Mesendoderm (in vitro differentiated cells): ENCODE data around the gene CHRD.

Source experiments
- DNase-seq: peaks from one replicate; pipeline ENCODE4 v3.0.0; 2013
- H2AK5ac ChIP-seq: 2 replicates; pipeline ENCODE4 v1.6.1; 2013; ENCODE audit warnings: low read length, inconsistent platforms
- H2BK120ac ChIP-seq: 2 replicates; pipeline ENCODE4 v1.6.1; 2013; ENCODE audit warnings: low read depth, mild to moderate bottlenecking, low read length, moderate library complexity, mixed read lengths
- H2BK15ac ChIP-seq: replicated peaks from 2 replicates; pipeline ENCODE4 v1.6.1; 2013; ENCODE audit warnings: low read depth, mild to moderate bottlenecking, moderate library complexity
- H2BK5ac ChIP-seq: 2 replicates; pipeline ENCODE4 v1.6.1; 2013; ENCODE audit warnings: low read length, inconsistent platforms
- H3K18ac ChIP-seq: 2 replicates; pipeline ENCODE4 v1.6.1; 2013; ENCODE audit warnings: mild to moderate bottlenecking, low read length, mixed read lengths
- H3K23ac ChIP-seq: one replicate; pipeline ENCODE4 v1.6.1; 2013; ENCODE audit warnings: low read length
- H3K27ac ChIP-seq: 2 replicates; pipeline ENCODE4 v1.5.1; 2013; ENCODE audit warnings: low read depth, mild to moderate bottlenecking, inconsistent platforms, low read length, moderate library complexity
- H3K27me3 ChIP-seq: 2 replicates; pipeline ENCODE4 v1.6.1; 2013; ENCODE audit warnings: low read length, control low read depth, mild to moderate bottlenecking, inconsistent platforms; ENCODE audit not compliant: insufficient read depth, poor library complexity
- H3K36me3 ChIP-seq: 2 replicates; pipeline ENCODE4 v1.6.1; 2013; ENCODE audit warnings: low read length, inconsistent platforms; ENCODE audit not compliant: control insufficient read depth, insufficient read depth
- H3K4ac ChIP-seq: one replicate; pipeline ENCODE4 v1.6.1; 2013; ENCODE audit warnings: low read depth, mild to moderate bottlenecking, low read length, moderate library complexity
- H3K4me1 ChIP-seq: 2 replicates; pipeline ENCODE4 v1.6.1; 2013; ENCODE audit warnings: low read depth, low read length, inconsistent platforms; ENCODE audit not compliant: control insufficient read depth
- H3K4me2 ChIP-seq: 2 replicates; pipeline ENCODE4 v1.6.1; 2013; ENCODE audit warnings: low read length
- H3K4me3 ChIP-seq: 2 replicates; pipeline ENCODE4 v1.5.1; 2013; ENCODE audit warnings: mild to moderate bottlenecking, low read length
- H3K56ac ChIP-seq: one replicate; pipeline ENCODE4 v1.6.1; 2013; ENCODE audit warnings: low read length
- H3K79me1 ChIP-seq: 2 replicates; pipeline ENCODE4 v1.6.1; 2013; ENCODE audit warnings: low read length, inconsistent platforms
- H3K79me2 ChIP-seq: 2 replicates; pipeline ENCODE4 v1.6.1; 2013; ENCODE audit warnings: mild to moderate bottlenecking, low read length; ENCODE audit not compliant: control insufficient read depth, insufficient read depth
- H3K9ac ChIP-seq: 2 replicates; pipeline ENCODE4 v1.6.1; 2013; ENCODE audit warnings: low read length, inconsistent platforms
- H4K5ac ChIP-seq: one replicate; pipeline ENCODE4 v1.6.1; 2013; ENCODE audit warnings: low read length
- H4K8ac ChIP-seq: one replicate; pipeline ENCODE4 v1.6.1; 2013; ENCODE audit warnings: low read depth, mild to moderate bottlenecking, control low read depth, low read length, moderate library complexity
- WGBS: extraction: QIAGEN DNeasy Blood & Tissue Kit; methylation state at CpG from one replicate; pipeline ENCODE4 v1.1.7; 2013; ENCODE audit warnings: low lambda C conversion rate, missing lambda C conversion rate; ENCODE audit not compliant: insufficient coverage; ENCODE audit errors: extremely low coverage; 5-methylcytosine and 5-hydroxymethylcytosine counted together

Gene CHRD

DNA sequence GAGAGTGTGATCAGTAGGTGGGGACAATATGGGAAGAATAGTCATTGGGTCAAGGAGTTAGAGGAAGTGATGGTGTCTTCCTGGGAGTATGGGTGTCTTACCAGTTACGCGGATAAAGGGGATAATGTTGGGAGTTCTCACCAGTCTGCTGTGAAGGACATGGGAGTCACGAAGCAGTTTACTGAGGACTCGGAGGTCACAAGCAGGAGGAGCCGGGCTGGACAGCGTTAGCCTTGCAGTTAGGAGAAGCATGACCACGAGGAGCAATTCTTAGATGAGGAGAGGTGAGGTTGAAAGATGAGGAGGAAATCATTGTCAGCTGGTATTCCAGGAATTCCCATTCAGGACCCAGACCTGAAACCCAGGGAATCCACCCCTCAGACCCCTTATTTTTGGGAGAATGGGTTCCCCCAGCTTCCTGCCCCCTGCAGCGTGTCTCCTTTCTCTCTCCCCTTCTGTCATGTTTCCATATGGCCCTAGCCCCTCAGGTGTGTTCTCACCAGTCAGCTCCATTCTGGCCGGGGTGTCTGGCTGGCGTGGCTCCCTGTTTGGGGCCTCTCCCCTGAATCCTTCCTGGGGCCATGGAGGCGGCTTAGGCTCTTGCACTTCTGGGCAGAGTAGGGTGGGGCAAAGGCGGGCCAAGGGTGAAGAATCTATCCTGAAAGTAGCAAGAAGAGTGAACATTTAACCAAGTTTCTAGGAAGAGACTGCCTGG lies 4.0 kb upstream of the CHRD start:
- Histone ChIP-seq H3K4me1 (peaks cover 7% of the 10 kb centered on the region), H3K27me3 (peaks cover 4% of the 10 kb centered on the region), H3K4me2 (no peak overlapping the region), H3K79me1 (no peaks in the 10 kb centered on the region), H2BK5ac (no peak overlapping the region), H3K4me3 (no peak overlapping the region), H3K9ac (no peak overlapping the region), H3K56ac (peak overlapping the region; percentile 5), H4K5ac (no peak overlapping the region), H4K8ac (no peak overlapping the region), H2AK5ac (no peak overlapping the region), H2BK15ac (no peak overlapping the region), H3K23ac (no peak overlapping the region), H3K18ac (no peak overlapping the region), H3K27ac (no peak overlapping the region), H3K79me2 (no peaks in the 10 kb centered on the region), H2BK120ac (no peak overlapping the region), H3K4ac (no peak overlapping the region), H3K36me3 (no peaks in the 10 kb centered on the region)
- DNase-seq = no peak
- no CpG with 5 or more reads among the region's 12 CpGs for WGBS

GRCh38 chr3:184377374-184377773 lies 2.5 kb upstream of the CHRD start:
- Histone ChIP-seq H3K79me2 (no peaks in the 10 kb centered on the region), H3K56ac (no peak overlapping the region), H3K18ac (no peak overlapping the region), H3K23ac (no peak overlapping the region), H3K4me1 (peaks cover 7% of the 10 kb centered on the region), H2AK5ac (no peak overlapping the region), H3K27me3 (peaks cover 8% of the 10 kb centered on the region), H3K4me3 (no peak overlapping the region), H3K4me2 (no peak overlapping the region), H3K4ac (no peak overlapping the region), H4K8ac (no peak overlapping the region), H3K27ac (no peak overlapping the region), H2BK120ac (no peak overlapping the region), H4K5ac (no peak overlapping the region), H2BK5ac (no peak overlapping the region), H2BK15ac (no peak overlapping the region), H3K36me3 (no peaks in the 10 kb centered on the region), H3K79me1 (no peaks in the 10 kb centered on the region), H3K9ac (peak overlapping the region; percentile 1)
- no CpG with 5 or more reads among the region's 5 CpGs for WGBS
- no peak for DNase-seq

GRCh38 chr3:184377882-184378445 lies 1.9 kb upstream of the CHRD start, which contains the start of gene THPO:
Gene THPO, minus strand, starts transcription at chr3:184378207. Its CDS starts 1,948 bp downstream, at chr3:184376259.
- no peaks in the 10 kb centered on the region for H3K79me1 ChIP-seq
- H3K27ac ChIP-seq = no peak within 1 kb of the TSS
- H3K27me3 ChIP-seq = peaks cover 8% of the 10 kb centered on the region
- DNase-seq = peak; percentile 52
- no peak within 1 kb of the TSS for H2BK120ac ChIP-seq
- no CpG with 5 or more reads among the region's 7 CpGs for WGBS
- no peak within 1 kb of the TSS for H3K18ac ChIP-seq
- H2BK5ac ChIP-seq = no peak within 1 kb of the TSS
- H3K9ac ChIP-seq = peak within 1 kb of the TSS; percentile 1
- no peak within 1 kb of the TSS for H3K4me2 ChIP-seq
- H3K79me2 ChIP-seq = no peaks in the 10 kb centered on the region
- no peak within 1 kb of the TSS for H3K4ac ChIP-seq
- no peaks in the 10 kb centered on the region for H3K36me3 ChIP-seq
- no peak within 1 kb of the TSS for H3K23ac ChIP-seq
- no peak within 1 kb of the TSS for H2BK15ac ChIP-seq
- H4K5ac ChIP-seq = no peak within 1 kb of the TSS
- H3K56ac ChIP-seq = peak within 1 kb of the TSS; percentile 74
- H4K8ac ChIP-seq = no peak within 1 kb of the TSS
- peaks cover 7% of the 10 kb centered on the region for H3K4me1 ChIP-seq
- H3K4me3 ChIP-seq = no peak within 1 kb of the TSS
- H2AK5ac ChIP-seq = peak within 1 kb of the TSS; percentile 43

DNA sequence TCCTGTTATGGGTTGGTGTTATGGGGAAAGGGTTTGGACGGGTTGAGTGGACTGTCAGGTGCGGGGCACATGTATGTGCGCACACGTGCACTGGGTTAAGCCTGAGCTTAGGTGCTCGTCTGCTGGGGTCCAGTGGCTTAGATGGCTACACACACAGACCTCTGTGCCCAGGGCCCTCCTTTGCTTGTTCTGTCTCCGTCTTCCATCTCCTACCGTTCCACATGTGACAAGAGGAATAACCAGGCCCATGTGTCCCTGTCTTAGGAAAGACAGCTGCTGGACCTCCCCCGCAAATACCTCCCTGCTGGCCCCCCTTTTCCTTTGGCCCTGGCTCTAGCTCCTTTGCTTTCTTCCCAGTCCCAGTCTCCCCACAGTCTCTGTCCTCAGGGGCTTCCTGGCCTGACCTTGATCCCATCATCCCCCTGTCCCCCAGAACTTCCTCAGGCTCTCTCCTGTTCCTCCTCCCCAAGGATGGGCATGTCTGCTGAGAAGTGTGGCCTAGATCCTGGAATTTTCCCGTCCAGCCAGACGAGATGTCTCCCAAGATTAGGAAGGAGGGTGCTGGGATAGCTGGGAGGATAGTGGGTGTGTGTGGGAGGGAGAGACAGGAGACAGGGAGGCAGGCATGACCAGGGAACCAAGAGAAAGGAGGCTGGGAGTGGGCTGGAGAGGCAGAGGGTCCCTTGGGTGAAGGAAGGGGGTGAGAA lies 1.1 kb upstream of the CHRD start:
- DNase-seq = no peak
- Histone ChIP-seq H3K36me3 (no peaks in the 10 kb centered on the region), H3K4me3 (no peak overlapping the region), H2BK5ac (no peak overlapping the region), H2BK15ac (no peak overlapping the region), H4K8ac (no peak overlapping the region), H2BK120ac (no peak overlapping the region), H3K18ac (no peak overlapping the region), H3K27me3 (peaks cover 8% of the 10 kb centered on the region), H3K9ac (no peak overlapping the region), H3K79me2 (no peaks in the 10 kb centered on the region), H3K27ac (no peak overlapping the region), H3K79me1 (no peaks in the 10 kb centered on the region), H3K56ac (peak overlapping the region; percentile 74), H2AK5ac (peak overlapping the region; percentile 43), H3K4me1 (peaks cover 7% of the 10 kb centered on the region), H3K4me2 (peak overlapping the region; percentile 57), H3K4ac (no peak overlapping the region), H4K5ac (no peak overlapping the region), H3K23ac (no peak overlapping the region)
- no CpG with 5 or more reads among the region's 10 CpGs for WGBS

- H3K4me2 ChIP-seq = peak overlapping the region; percentile 92
- H3K27me3 ChIP-seq = peaks cover 8% of the 10 kb centered on the region
- no peak overlapping the region for H3K4ac ChIP-seq
- H3K23ac ChIP-seq = no peak overlapping the region
- no peak overlapping the region for H2BK15ac ChIP-seq
- H3K18ac ChIP-seq = peak overlapping the region; percentile 89
- H3K36me3 ChIP-seq = no peaks in the 10 kb centered on the region
- peak overlapping the region; percentile 34 for H3K9ac ChIP-seq
- H4K5ac ChIP-seq = no peak overlapping the region
- no peak overlapping the region for H2AK5ac ChIP-seq
- H3K4me3 ChIP-seq = peak overlapping the region; percentile 34
- H2BK120ac ChIP-seq = no peak overlapping the region
- no peaks in the 10 kb centered on the region for H3K79me2 ChIP-seq
- WGBS = no CpG with 5 or more reads among the region's 62 CpGs
- no peak overlapping the region for H4K8ac ChIP-seq
- H2BK5ac ChIP-seq = no peak overlapping the region
- H3K56ac ChIP-seq = peak overlapping the region; percentile 60
- H3K27ac ChIP-seq = no peak overlapping the region
- peaks cover 7% of the 10 kb centered on the region for H3K4me1 ChIP-seq
- H3K79me1 ChIP-seq = no peaks in the 10 kb centered on the region
- DNase-seq = peak; percentile 67
These were observed 352 bp downstream of the CHRD start for GRCh38 chr3:184380185-184380626.
